ENCODE data around the gene KIF2B. TPM values are rescaled to one million over a fixed set of nuclear protein-coding genes. Genes with fewer than 3 reads are reported as not detected.

Gene KIF2B, protein sequence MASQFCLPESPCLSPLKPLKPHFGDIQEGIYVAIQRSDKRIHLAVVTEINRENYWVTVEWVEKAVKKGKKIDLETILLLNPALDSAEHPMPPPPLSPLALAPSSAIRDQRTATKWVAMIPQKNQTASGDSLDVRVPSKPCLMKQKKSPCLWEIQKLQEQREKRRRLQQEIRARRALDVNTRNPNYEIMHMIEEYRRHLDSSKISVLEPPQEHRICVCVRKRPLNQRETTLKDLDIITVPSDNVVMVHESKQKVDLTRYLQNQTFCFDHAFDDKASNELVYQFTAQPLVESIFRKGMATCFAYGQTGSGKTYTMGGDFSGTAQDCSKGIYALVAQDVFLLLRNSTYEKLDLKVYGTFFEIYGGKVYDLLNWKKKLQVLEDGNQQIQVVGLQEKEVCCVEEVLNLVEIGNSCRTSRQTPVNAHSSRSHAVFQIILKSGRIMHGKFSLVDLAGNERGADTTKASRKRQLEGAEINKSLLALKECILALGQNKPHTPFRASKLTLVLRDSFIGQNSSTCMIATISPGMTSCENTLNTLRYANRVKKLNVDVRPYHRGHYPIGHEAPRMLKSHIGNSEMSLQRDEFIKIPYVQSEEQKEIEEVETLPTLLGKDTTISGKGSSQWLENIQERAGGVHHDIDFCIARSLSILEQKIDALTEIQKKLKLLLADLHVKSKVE
- not detected in 2 replicates for total RNA-seq

GRCh38 chr17:53822764-53823163 lies at the start of gene KIF2B:
TSS of gene KIF2B (plus strand) at chr17:53822927. CDS start at chr17:53823034, 107 bp downstream.

